ENCODE measurements around the gene NCOA7. TPM values are rescaled to one million over a fixed set of nuclear protein-coding genes. Genes with fewer than 3 reads are reported as not detected.

The NCOA7 gene
- total RNA-seq, 1 experiment from 2014 or later = 9.4 TPM

- Histone ChIP-seq H4K20me1 (ENCODE audit: control insufficient read depth, insufficient read depth, insufficient read length) (no peaks in the 10 kb centered on the region), H2BK12ac (ENCODE audit: insufficient read length, low read depth, low read length) (no peak overlapping the region), H3K4ac (ENCODE audit: low read depth, low read length) (no peak overlapping the region), H2BK15ac (ENCODE audit: low read depth, low read length) (no peak overlapping the region), H3K79me1 (ENCODE audit: insufficient read depth, low read depth, low read length, poor library complexity, severe bottlenecking) (no peaks in the 10 kb centered on the region), H3K56ac (ENCODE audit: insufficient read length, low read depth, low read length) (no peak overlapping the region), H4K5ac (ENCODE audit: insufficient read length, low read depth, low read length) (no peak overlapping the region), H3K4me2 (ENCODE audit: insufficient read depth, insufficient read length, low read length) (no peak overlapping the region), H3K9me3 (ENCODE audit: control insufficient read depth, low read depth, low read length) (no peaks in the 10 kb centered on the region), H3K27me3 (ENCODE audit: insufficient read depth, low read length) (no peaks in the 10 kb centered on the region), H3T11ph (ENCODE audit: low read length) (no peak overlapping the region), H3K23ac (ENCODE audit: insufficient read length, low read depth, low read length) (no peak overlapping the region), H4K91ac (ENCODE audit: insufficient read length, low read depth, low read length) (no peak overlapping the region), H2BK5ac (ENCODE audit: insufficient read length, low read length) (no peak overlapping the region), H2AK5ac (ENCODE audit: insufficient read length, low read length) (no peak overlapping the region), H3K4me1 (ENCODE audit: insufficient read depth, low read length) (no peaks in the 10 kb centered on the region), H3K18ac (ENCODE audit: insufficient read length, low read depth, low read length) (no peak overlapping the region), H3K14ac (ENCODE audit: insufficient read depth, low read length) (no peak overlapping the region), H3K27ac (ENCODE audit: insufficient read length, low read depth, low read length) (peak overlapping the region; percentile 12), H2BK20ac (ENCODE audit: low read depth, low read length, poor library complexity, severe bottlenecking) (no peak overlapping the region), H3K9ac (ENCODE audit: extremely low read depth, insufficient read length, low read length) (no peak overlapping the region), H2AFZ (ENCODE audit: low read length) (no peak overlapping the region), H3K79me2 (ENCODE audit: insufficient read depth, low read length) (no peaks in the 10 kb centered on the region), H4K8ac (replicated peaks; ENCODE audit: insufficient read length, low read depth, low read length) (no peak overlapping the region), H3K23me2 (ENCODE audit: insufficient read length, low read depth, low read length, poor library complexity, severe bottlenecking) (no peaks in the 10 kb centered on the region), H2BK120ac (ENCODE audit: low read depth, low read length, poor library complexity, severe bottlenecking) (no peak overlapping the region)
- no peak for DNase-seq
- no peak overlapping the region for H3K4me3 Mint-ChIP-seq
- peak overlapping the region in 1 of 3 experiments; percentile 23; a peak in 2 of 7 replicates for H3K27ac Mint-ChIP-seq
- no peaks in the 10 kb centered on the region for H3K9me3 Mint-ChIP-seq
- no peak for TF ChIP-seq CTCF (conservative IDR thresholded peaks at IDR 0.05)
- no CpG with 5 or more reads among the region's 4 CpGs for WGBS (ENCODE audit: extremely low coverage, insufficient read length, low lambda C conversion rate)
- H3K36me3 Mint-ChIP-seq (ENCODE audit: insufficient read depth in 1 of 3, low read depth in 3 of 3) = no peaks in the 10 kb centered on the region
- H3K4me1 Mint-ChIP-seq = no peaks in the 10 kb centered on the region
- H3K27me3 Mint-ChIP-seq (ENCODE audit: low read depth) = no peaks in the 10 kb centered on the region
These were observed 29.0 kb downstream of the NCOA7 start for GRCh38 chr6:125819535-125820326.
